Spleen (tissue), 11 donors: ENCODE data around the gene APOA1. TPM values are rescaled to one million over a fixed set of nuclear protein-coding genes. Genes with fewer than 3 reads are reported as not detected.

ENCODE experiments used
- DNase-seq: peaks from one replicate; pipeline ENCODE4 v3.0.0-alpha.2; 2020
- H3K27ac ChIP-seq, 8 donors: fragments of 200-600 bp; sonication (generic) in 7 of 8; 1 replicate in 4 of 8; 2 replicates in 4 of 8; pipeline versions ENCODE4 v1.5.0 to v1.8.0; 2016 to 2021; ENCODE audit warnings: inconsistent platforms in 4 of 8, mild to moderate bottlenecking in 4 of 8, moderate library complexity in 1 of 8
- H3K27me3 ChIP-seq, 7 donors: fragments of 200-600 bp; sonication (generic) in 6 of 7; replicated peaks in 1 of 7; 1 replicate in 4 of 7; 2 replicates in 3 of 7; pipeline versions ENCODE4 v1.5.0 to v1.8.0; 2016 to 2021; ENCODE audit warnings: inconsistent platforms in 3 of 7, mild to moderate bottlenecking in 1 of 7
- H3K36me3 ChIP-seq, 6 donors: fragments of 200-600 bp; sonication (generic) in 5 of 6; 1 replicate in 4 of 6; 2 replicates in 2 of 6; pipeline versions ENCODE4 v1.5.0 to v1.8.0; 2016 to 2021; ENCODE audit warnings: inconsistent platforms in 2 of 6
- H3K4me1 ChIP-seq, 6 donors: fragments of 200-600 bp; sonication (generic) in 5 of 6; 1 replicate in 3 of 6; 2 replicates in 3 of 6; pipeline versions ENCODE4 v1.5.0 to v1.8.0; 2016 to 2021; ENCODE audit warnings: inconsistent platforms in 3 of 6
- H3K4me3 ChIP-seq, 8 donors: fragments of 200-600 bp; sonication (generic) in 7 of 8; 1 replicate in 4 of 8; 2 replicates in 4 of 8; pipeline versions ENCODE4 v1.5.0 to v1.8.0; 2016 to 2021; ENCODE audit warnings: inconsistent platforms in 4 of 8, mild to moderate bottlenecking in 4 of 8, moderate library complexity in 2 of 8
- H3K9me3 ChIP-seq, 8 donors: fragments of 200-600 bp; sonication (generic) in 7 of 8; 1 replicate in 4 of 8; 2 replicates in 4 of 8; pipeline versions ENCODE4 v1.5.0 to v1.8.0; 2016 to 2021; ENCODE audit warnings: inconsistent platforms in 4 of 8
- CTCF ChIP-seq, 11 experiments: fragments of 200-600 bp in 7 of 11; fragments of 450-650 bp in 4 of 11; sonication (generic) in 4 of 11; IDR thresholded peaks in 8 of 11; conservative IDR thresholded peaks in 3 of 11; 1 replicate in 7 of 11; 2 replicates in 4 of 11; pipeline versions ENCODE4 v1.4.0 to v1.8.0; 2016 to 2021; ENCODE audit warnings: antibody characterized with exemption in 11 of 11, inconsistent platforms in 4 of 11, mild to moderate bottlenecking in 1 of 11
- POLR2A ChIP-seq, 3 donors: fragments of 450-650 bp; IDR thresholded peaks; one replicate each; pipeline ENCODE4 v1.5.1; 2017; ENCODE audit warnings: antibody characterized with exemption in 3 of 3, mild to moderate bottlenecking in 1 of 3
- POLR2AphosphoS5 ChIP-seq, 3 donors: sonication (generic); formaldehyde crosslinking; IDR thresholded peaks; one replicate each; pipeline ENCODE4 v1.5.1; 2017; ENCODE audit warnings: antibody characterized with exemption in 3 of 3
- WGBS, 5 donors: extraction: QIAGEN DNeasy Blood & Tissue Kit in 3 of 5; methylation state at CpG; one replicate each; pipeline versions ENCODE4 v1.1.5 to v1.1.7; 2013 to 2018; 5-methylcytosine and 5-hydroxymethylcytosine counted together
- intact Hi-C: fragments of 100-400 bp; cut with DNase I; formaldehyde crosslinking; loops from one replicate; pipeline ENCODE4 v1.15.0; 2023; ENCODE audit warnings: low total_unique reads
- polyA plus RNA-seq, 3 donors: library from polyadenylated mRNA; stranded (reverse); fragments of 200-250 nt; gene quantifications; one replicate each; pipeline ENCODE4 v1.2.1, GENCODE V29; 2013
- total RNA-seq, 7 donors: library from RNA; depleted of rRNA in 3 of 7; stranded (reverse); fragments of >200 nt in 3 of 7; fragmentation: NEBNext Ultra II Directional in 4 of 7; extraction: Animal tissue kit (Norgen Biotek cat#: 25700) in 4 of 7; gene quantifications; one replicate each; pipeline versions ENCODE4 v1.1.0 to v1.2.1, GENCODE V29; 2016 to 2021
- donor health status: healthy with polysubstance abuse.
- donor health status: DM: no; HTN: no; CAD: no; lungs with moderate emphysema.
- donor health status: DM: no; HTN: no; CAD: no.
- donor health status: Bipolar disorder and iron deficiency.
- donor health status: healthy.
- donor health status: DM: no; HTN: no; CAD: no.
- donor health status: DM: yes; HTN: yes; CAD: no.

APOA1 gene
- total and polyA plus RNA-seq, 10 donors: 0.44 to 3.3 (median 1.5) TPM; not detected in 2

- Histone ChIP-seq H3K4me3 (no peak overlapping the region), H3K27ac (no peak overlapping the region), H3K9me3 (no peaks in the 10 kb centered on the region), H3K4me1 (no peaks in the 10 kb centered on the region), H3K27me3 (no peaks in the 10 kb centered on the region), H3K36me3 (no peaks in the 10 kb centered on the region)
- TF ChIP-seq POLR2AphosphoS5 (IDR thresholded peaks at IDR 0.05): no peak
- TF ChIP-seq POLR2A (IDR thresholded peaks at IDR 0.05): no peak
- no peak for TF ChIP-seq CTCF (IDR thresholded peaks at IDR 0.05 in 8 of 11, conservative IDR thresholded peaks at IDR 0.05 in 3 of 11)
- intact Hi-C loops: no loop called here
- WGBS, 5 donors: 92 to 95% (median 93%) methylated on average over 45 to 51 of the region's 51 CpGs
- no peak for DNase-seq
Measured at GRCh38 chr11:116821050-116821918, 16.1 kb downstream of the APOA1 start.

GRCh38 chr11:116819049-116819448 lies 18.4 kb downstream of the APOA1 start:
- TF ChIP-seq CTCF (IDR thresholded peaks at IDR 0.05 in 8 of 11, conservative IDR thresholded peaks at IDR 0.05 in 3 of 11): no peak
- no peak for TF ChIP-seq POLR2A (IDR thresholded peaks at IDR 0.05)
- no peak for TF ChIP-seq POLR2AphosphoS5 (IDR thresholded peaks at IDR 0.05)
- H3K4me1 ChIP-seq: no peaks in the 10 kb centered on the region
- H3K9me3 ChIP-seq: no peaks in the 10 kb centered on the region
- H3K36me3 ChIP-seq: no peaks in the 10 kb centered on the region
- H3K27me3 ChIP-seq: no peaks in the 10 kb centered on the region
- intact Hi-C loops: no loop called here
- H3K27ac ChIP-seq: no peak overlapping the region
- no peak overlapping the region for H3K4me3 ChIP-seq
- no peak for DNase-seq
- WGBS, 5 donors: 83 to 94% (median 86%) methylated on average over 8 to 9 of the region's 9 CpGs

GRCh38 chr11:116814502-116814901 lies 22.9 kb downstream of the APOA1 start:
- DNase-seq: no peak
- no peak overlapping the region for H3K27ac ChIP-seq
- H3K4me1 ChIP-seq: no peaks in the 10 kb centered on the region
- no peaks in the 10 kb centered on the region for H3K36me3 ChIP-seq
- H3K4me3 ChIP-seq: no peak overlapping the region
- TF ChIP-seq POLR2A (IDR thresholded peaks at IDR 0.05) (no peak), CTCF (IDR thresholded peaks at IDR 0.05 in 8 of 11, conservative IDR thresholded peaks at IDR 0.05 in 3 of 11) (no peak), POLR2AphosphoS5 (IDR thresholded peaks at IDR 0.05) (no peak)
- intact Hi-C loops: no loop called here
- no peaks in the 10 kb centered on the region for H3K9me3 ChIP-seq
- WGBS, 5 donors: 69 to 85% (median 79%) methylated on average over 6 of the region's 6 CpGs
- no peaks in the 10 kb centered on the region for H3K27me3 ChIP-seq

GRCh38 chr11:116813781-116814471 lies 23.5 kb downstream of the APOA1 start:
- 54 to 96% (median 66%) methylated on average over 4 to 5 of the region's 5 CpGs for WGBS, 5 donors

More at GRCh38 chr11:116813781-116814471, 23.5 kb downstream of the APOA1 start:
- Histone ChIP-seq H3K27ac (no peak overlapping the region), H3K27me3 (no peaks in the 10 kb centered on the region), H3K9me3 (no peaks in the 10 kb centered on the region), H3K4me3 (no peak overlapping the region), H3K4me1 (no peaks in the 10 kb centered on the region), H3K36me3 (no peaks in the 10 kb centered on the region)
- no peak for DNase-seq
- TF ChIP-seq POLR2A (IDR thresholded peaks at IDR 0.05) (no peak), POLR2AphosphoS5 (IDR thresholded peaks at IDR 0.05) (no peak), CTCF (IDR thresholded peaks at IDR 0.05 in 8 of 11, conservative IDR thresholded peaks at IDR 0.05 in 3 of 11) (no peak)
- intact Hi-C loops: no loop called here
